GM18526 (cell line): ENCODE results near the gene ERLIN1.

ENCODE experiments used
- POLR2A ChIP-seq: IDR thresholded peaks from 3 replicates; pipeline ENCODE4 v1.6.1; 2011; ENCODE audit not compliant: insufficient read length; ENCODE audit errors: extremely low read depth

ERLIN1 gene

GRCh38 chr10:100183481-100183880 is 2.3 kb downstream of the ERLIN1 start:
- no peak for TF ChIP-seq POLR2A

- no peak for TF ChIP-seq POLR2A
Measured at GRCh38 chr10:100182908-100183307, 2.9 kb downstream of the ERLIN1 start.

- no peak for TF ChIP-seq POLR2A
Measured at GRCh38 chr10:100182281-100182680, 3.5 kb downstream of the ERLIN1 start.

GRCh38 chr10:100175875-100176274 is 10.0 kb downstream of the ERLIN1 start:
- no peak for TF ChIP-seq POLR2A

- TF ChIP-seq POLR2A: no peak
Measured at GRCh38 chr10:100174699-100175677, 10.8 kb downstream of the ERLIN1 start.

GRCh38 chr10:100173035-100173434 is 12.8 kb downstream of the ERLIN1 start:
- no peak for TF ChIP-seq POLR2A

GRCh38 chr10:100172349-100172748 is 13.5 kb downstream of the ERLIN1 start:
- no peak for TF ChIP-seq POLR2A

- TF ChIP-seq POLR2A: no peak
Measured at GRCh38 chr10:100168313-100168643, 17.6 kb downstream of the ERLIN1 start.

- no peak for TF ChIP-seq POLR2A
Measured at GRCh38 chr10:100167553-100168312, 18.1 kb downstream of the ERLIN1 start.

GRCh38 chr10:100163704-100164621 is 21.9 kb downstream of the ERLIN1 start:
- no peak for TF ChIP-seq POLR2A

- no peak for TF ChIP-seq POLR2A
Measured at GRCh38 chr10:100162696-100163095, 23.1 kb downstream of the ERLIN1 start.

- no peak for TF ChIP-seq POLR2A
Measured at GRCh38 chr10:100158044-100158805, 27.6 kb downstream of the ERLIN1 start.

GRCh38 chr10:100157156-100157555 is 28.7 kb downstream of the ERLIN1 start:
- TF ChIP-seq POLR2A: no peak

- TF ChIP-seq POLR2A: no peak
Measured at GRCh38 chr10:100155936-100156335, 29.9 kb downstream of the ERLIN1 start.
